Endothelial cell of umbilical vein (primary cell): ENCODE data around the gene PRRX2. TPM values are rescaled to one million over a fixed set of nuclear protein-coding genes. Genes with fewer than 3 reads are reported as not detected.

Experiments
- BruUV-seq: library from RNA; stranded (reverse); fragments of 400-500 nt; replicated peaks from 2 replicates; lab custom pipeline; 2021; lab: Mats Ljungman, UMichigan
- CTCF ChIA-PET: fragments of 300-600, 350-600 bp; sonication (Branson Sonifier 250); formaldehyde crosslinking; loops from one replicate; lab custom pipeline; 2021; ENCODE audit warnings: antibody characterized with exemption, inconsistent platforms; lab: Charles Lee
- POLR2A ChIA-PET: fragments of 300-600, 350-600 bp; sonication (Branson Sonifier 250); formaldehyde crosslinking; loops from one replicate; lab custom pipeline; 2021; ENCODE audit warnings: antibody characterized with exemption, inconsistent platforms; lab: Charles Lee
- DNase-seq: peaks from one replicate; pipeline ENCODE4 v3.0.0-alpha.2; 2011; ENCODE audit warnings: low read depth, low spot score
- FAIRE-seq: peaks from 2 replicates; lab custom pipeline; 2011; peaks lifted over from hg19 to GRCh38; lab: Jason Lieb, UNC
- H2AFZ ChIP-seq: 2 replicates; pipeline ENCODE4 v1.6.0; 2012; ENCODE audit warnings: low read depth, low read length, control low read depth, inconsistent platforms
- H3K27ac ChIP-seq: 2 replicates; pipeline ENCODE4 v1.5.1; 2011; ENCODE audit warnings: low read depth, mild to moderate bottlenecking, control low read depth, low read length, moderate library complexity; ENCODE audit not compliant: insufficient read depth
- H3K27me3 ChIP-seq, 2 experiments: 2 replicates each; pipeline versions ENCODE4 v1.6.0 to v1.6.1; 2011; ENCODE audit warnings: low read length in 2 of 2, mixed read lengths in 1 of 2; ENCODE audit not compliant: control insufficient read depth in 2 of 2, insufficient read depth in 2 of 2
- H3K36me3 ChIP-seq, 2 experiments: 2 replicates in 1 of 2; 3 replicates in 1 of 2; pipeline ENCODE4 v1.5.1; 2011; ENCODE audit warnings: low read length in 2 of 2, mild to moderate bottlenecking in 1 of 2, moderate library complexity in 1 of 2; ENCODE audit not compliant: control insufficient read depth in 2 of 2, insufficient read depth in 2 of 2; ENCODE audit errors: extremely low read depth in 1 of 2
- H3K4me1 ChIP-seq: 3 replicates; pipeline ENCODE4 v1.5.1; 2011; ENCODE audit warnings: mild to moderate bottlenecking, low read length; ENCODE audit not compliant: control insufficient read depth, insufficient read depth; ENCODE audit errors: extremely low read depth
- H3K4me2 ChIP-seq: 2 replicates; pipeline ENCODE4 v1.6.1; 2011; ENCODE audit warnings: low read length, control low read depth, mixed read lengths; ENCODE audit not compliant: insufficient read depth
- H3K4me3 ChIP-seq, 3 experiments: fragments of 200-600 bp in 1 of 3; sonication (generic), shearing (Covaris generic) in 1 of 3; replicated peaks in 1 of 3; 2 replicates each; pipeline ENCODE4 v1.5.1; 2011 to 2016; ENCODE audit warnings: control low read depth in 3 of 3, low read length in 3 of 3, mild to moderate bottlenecking in 2 of 3, inconsistent platforms in 1 of 3, low read depth in 1 of 3, moderate library complexity in 1 of 3; ENCODE audit not compliant: insufficient read depth in 1 of 3
- H3K79me2 ChIP-seq: 2 replicates; pipeline ENCODE4 v1.6.0; 2012; ENCODE audit warnings: low read length, inconsistent platforms; ENCODE audit not compliant: control insufficient read depth, insufficient read depth
- H3K9ac ChIP-seq: replicated peaks from 2 replicates; pipeline ENCODE3; 2011; ENCODE audit warnings: low read length, control low read depth; ENCODE audit not compliant: insufficient read depth; ENCODE audit errors: extremely low read depth
- H3K9me1 ChIP-seq: replicated peaks from 3 replicates; pipeline ENCODE4 v1.6.0; 2011; ENCODE audit warnings: mild to moderate bottlenecking, low read length; ENCODE audit not compliant: control insufficient read depth, insufficient read depth; ENCODE audit errors: extremely low read depth
- H3K9me3 ChIP-seq: replicated peaks from 2 replicates; pipeline ENCODE4 v1.5.1; 2012; ENCODE audit warnings: low read length, inconsistent platforms; ENCODE audit not compliant: control insufficient read depth, insufficient read depth
- H4K20me1 ChIP-seq: replicated peaks from 2 replicates; pipeline ENCODE3; 2011; ENCODE audit warnings: mild to moderate bottlenecking, low read length; ENCODE audit not compliant: control insufficient read depth, insufficient read depth; ENCODE audit errors: extremely low read depth
- EZH2 ChIP-seq: IDR thresholded peaks from 2 replicates; pipeline ENCODE4 v1.6.1; 2012; ENCODE audit warnings: borderline replicate concordance, low read depth, mild to moderate bottlenecking, moderate library complexity, low read length, inconsistent platforms; ENCODE audit not compliant: severe bottlenecking
- FOS ChIP-seq: IDR thresholded peaks from 2 replicates; pipeline ENCODE4 v1.6.1; 2011; ENCODE audit warnings: mild to moderate bottlenecking, low read length, moderate library complexity, borderline replicate concordance; ENCODE audit not compliant: insufficient read depth
- GATA2 ChIP-seq: IDR thresholded peaks from 2 replicates; pipeline ENCODE4 v1.7.0; 2011; ENCODE audit warnings: low read depth, mild to moderate bottlenecking, moderate library complexity, mixed read lengths, low read length; ENCODE audit not compliant: insufficient read length, insufficient read depth
- JUN ChIP-seq: IDR thresholded peaks from 2 replicates; pipeline ENCODE4 v1.6.1; 2011; ENCODE audit warnings: borderline replicate concordance, low read depth; ENCODE audit not compliant: insufficient read length, insufficient read depth
- MAX ChIP-seq: IDR thresholded peaks from 2 replicates; pipeline ENCODE4 v1.6.1; 2011; ENCODE audit not compliant: insufficient read depth, insufficient read length
- MYC ChIP-seq: IDR thresholded peaks from one replicate; pipeline ENCODE4 v1.6.1; 2011; ENCODE audit warnings: mild to moderate bottlenecking, low read depth, low read length
- POLR2A ChIP-seq: IDR thresholded peaks from 2 replicates; pipeline ENCODE4 v1.6.1; 2012; ENCODE audit warnings: low read depth, mild to moderate bottlenecking, control low read depth, low read length
- POLR2AphosphoS5 ChIP-seq: IDR thresholded peaks from 2 replicates; pipeline ENCODE4 v1.6.1; 2012; ENCODE audit warnings: low read depth, mild to moderate bottlenecking, control low read depth, low read length, moderate library complexity; ENCODE audit not compliant: insufficient read depth
- dilution Hi-C: fragments of 300-500 bp; cut with MboI; formaldehyde crosslinking; loops from one replicate; pipeline ENCODE4 v1.15.0; 2019; ENCODE audit warnings: low sequenced_read_pairs; ENCODE audit not compliant: extremely low pct_ligation_motif_present
- intact Hi-C: fragments of 100-400 bp; cut with micrococcal nuclease; formaldehyde crosslinking; loops from one replicate; pipeline ENCODE4 v1.10.0; 2022
- polyA plus RNA-seq, 4 experiments: library from polyadenylated mRNA; depleted of rRNA in 3 of 4; stranded (reverse) in 3 of 4; unstranded in 1 of 4; fragments of >200 nt; gene quantifications; 2 replicates each; pipeline versions ENCODE4 v1.2.1 to v1.2.3, GENCODE V29; 2011 to 2012; ENCODE audit warnings: missing spikeins in 1 of 4
- total RNA-seq: library from RNA; stranded (reverse); gene quantifications from 2 replicates; pipeline ENCODE4 v1.2.3, GENCODE V29; 2021
- TF ChIP-seq, protein P1 (sequence below), 2 donors: IDR thresholded peaks; 1 replicate in 1 of 2; 2 replicates in 1 of 2; pipeline ENCODE4 v1.5.1; 2011; ENCODE audit warnings: low read length in 2 of 2, mild to moderate bottlenecking in 2 of 2, moderate library complexity in 2 of 2, control low read depth in 1 of 2, inconsistent platforms in 1 of 2, low read depth in 1 of 2; ENCODE audit not compliant: insufficient read depth in 1 of 2; ENCODE audit errors: extremely low read depth in 1 of 2

Gene PRRX2
- total and polyA plus RNA-seq, 2 donors (not counting 3 experiments of a cell fraction or from before 2014, with no cell fraction given): 0.19 to 0.77 TPM

DNA sequence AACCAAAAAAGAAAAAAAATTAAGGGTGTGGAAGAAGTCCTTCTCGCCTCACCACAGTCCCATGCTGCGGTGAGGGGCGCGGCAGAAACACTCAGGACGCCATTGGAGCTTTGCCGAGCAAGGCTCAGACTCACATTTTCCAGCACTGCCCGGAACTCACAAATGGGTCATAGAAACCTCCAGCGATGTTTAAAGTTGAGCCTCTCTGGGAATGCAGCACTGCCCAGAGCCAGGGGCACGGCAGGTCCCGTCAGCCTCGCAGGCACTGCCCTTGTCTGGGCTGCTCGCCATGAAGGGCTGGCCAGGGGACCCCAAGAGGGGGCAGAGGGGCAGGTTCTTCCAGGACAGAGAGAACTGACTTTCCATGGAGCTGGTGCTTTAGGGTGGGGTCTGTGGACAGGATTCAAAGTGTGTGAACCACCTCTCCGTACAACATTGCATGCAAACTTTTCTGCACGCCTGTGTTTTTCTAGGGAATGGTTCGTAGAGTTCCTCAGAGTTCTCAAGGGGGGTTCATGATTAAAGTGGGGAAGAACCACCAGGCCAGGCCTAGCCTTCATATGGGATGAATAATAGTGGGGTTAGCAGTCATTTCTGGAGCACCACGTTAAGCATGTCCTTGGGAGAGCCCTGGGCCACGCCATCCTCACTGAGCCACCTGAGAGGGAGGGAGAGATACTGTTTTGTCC, 38.4 kb downstream of the PRRX2 start:
- H3K9ac ChIP-seq: no peak overlapping the region
- ChIA-PET POLR2A (no interaction called here), CTCF (interaction anchor here (2.0 kb wide), 1 partner anchor 23 kb away, joined by 5 read pairs; no protein-coding TSS in a partner anchor)
- dilution Hi-C loops: no loop called here
- no peak overlapping the region for H3K4me3 ChIP-seq
- H3K27ac ChIP-seq: no peak overlapping the region
- H3K4me2 ChIP-seq: no peak overlapping the region
- H3K9me1 ChIP-seq: no peaks in the 10 kb centered on the region
- DNase-seq: no peak
- H3K4me1 ChIP-seq: no peaks in the 10 kb centered on the region
- TF ChIP-seq EZH2: no peak
- no peak for TF ChIP-seq JUN
- no peak for TF ChIP-seq GATA2
- no peak for TF ChIP-seq MYC
- TF ChIP-seq FOS: no peak
- TF ChIP-seq POLR2A: no peak
- no peak for TF ChIP-seq MAX
- TF ChIP-seq POLR2AphosphoS5: no peak
- TF ChIP-seq, protein P1, sequence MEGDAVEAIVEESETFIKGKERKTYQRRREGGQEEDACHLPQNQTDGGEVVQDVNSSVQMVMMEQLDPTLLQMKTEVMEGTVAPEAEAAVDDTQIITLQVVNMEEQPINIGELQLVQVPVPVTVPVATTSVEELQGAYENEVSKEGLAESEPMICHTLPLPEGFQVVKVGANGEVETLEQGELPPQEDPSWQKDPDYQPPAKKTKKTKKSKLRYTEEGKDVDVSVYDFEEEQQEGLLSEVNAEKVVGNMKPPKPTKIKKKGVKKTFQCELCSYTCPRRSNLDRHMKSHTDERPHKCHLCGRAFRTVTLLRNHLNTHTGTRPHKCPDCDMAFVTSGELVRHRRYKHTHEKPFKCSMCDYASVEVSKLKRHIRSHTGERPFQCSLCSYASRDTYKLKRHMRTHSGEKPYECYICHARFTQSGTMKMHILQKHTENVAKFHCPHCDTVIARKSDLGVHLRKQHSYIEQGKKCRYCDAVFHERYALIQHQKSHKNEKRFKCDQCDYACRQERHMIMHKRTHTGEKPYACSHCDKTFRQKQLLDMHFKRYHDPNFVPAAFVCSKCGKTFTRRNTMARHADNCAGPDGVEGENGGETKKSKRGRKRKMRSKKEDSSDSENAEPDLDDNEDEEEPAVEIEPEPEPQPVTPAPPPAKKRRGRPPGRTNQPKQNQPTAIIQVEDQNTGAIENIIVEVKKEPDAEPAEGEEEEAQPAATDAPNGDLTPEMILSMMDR (IDR thresholded peaks at IDR 0.05; ENCODE audit: extremely low read depth in 1 of 2, insufficient read depth in 1 of 2, low read depth in 1 of 2, low read length in 2 of 2): no peak
- H4K20me1 ChIP-seq: no peaks in the 10 kb centered on the region
- H3K9me3 ChIP-seq: no peaks in the 10 kb centered on the region
- H3K79me2 ChIP-seq: no peaks in the 10 kb centered on the region
- peaks cover 0 to 9% of the 10 kb centered on the region in 2 experiments for H3K27me3 ChIP-seq
- H2AFZ ChIP-seq: no peak overlapping the region
- BruUV-seq: no TSS peak
- FAIRE-seq: no peak
- no peaks in the 10 kb centered on the region for H3K36me3 ChIP-seq
- intact Hi-C loops: no loop called here
